ENCODE data around the gene S100P. TPM values are rescaled to one million over a fixed set of nuclear protein-coding genes. Genes with fewer than 3 reads are reported as not detected.
"Not testable (repeated sequence)": the region's sequence is repeated elsewhere in the genome, so short reads cannot be mapped to it uniquely, and the experiment has no call there.

The S100P gene
- total and polyA plus RNA-seq, 2 experiments from 2014 or later = not detected

GRCh38 chr4:6723851-6724250 lies 30.2 kb downstream of the S100P start:
- Histone ChIP-seq H3K27me3 (no peaks in the 10 kb centered on the region), H3K27ac (no peak overlapping the region), H3K9me3 (ENCODE audit: low read depth) (no peaks in the 10 kb centered on the region), H3K4me1 (ENCODE audit: low read depth) (no peaks in the 10 kb centered on the region), H3K4me3 (no peak overlapping the region), H3K36me3 (no peaks in the 10 kb centered on the region)
- DNase-seq (ENCODE audit: low read depth in 1 of 2, low spot score in 1 of 2) = no peak
- no peak for TF ChIP-seq CTCF (IDR thresholded peaks at IDR 0.05; ENCODE audit: low read depth, low read length)

GRCh38 chr4:6724421-6725111 lies 30.9 kb downstream of the S100P start:
- no peaks in the 10 kb centered on the region for H3K4me1 ChIP-seq (ENCODE audit: low read depth)
- H3K9me3 ChIP-seq (ENCODE audit: low read depth) = no peaks in the 10 kb centered on the region
- no peak overlapping the region for H3K27ac ChIP-seq
- TF ChIP-seq CTCF (IDR thresholded peaks at IDR 0.05; ENCODE audit: low read depth, low read length) = no peak
- no peaks in the 10 kb centered on the region for H3K27me3 ChIP-seq
- no peak overlapping the region for H3K4me3 ChIP-seq
- H3K36me3 ChIP-seq = no peaks in the 10 kb centered on the region
- DNase-seq (ENCODE audit: low read depth in 1 of 2, low spot score in 1 of 2) = no peak

- not testable (repeated sequence) for DNase-seq (ENCODE audit: low read depth in 1 of 2, low spot score in 1 of 2); H3K36me3 ChIP-seq; H3K4me1 ChIP-seq (ENCODE audit: low read depth); H3K9me3 ChIP-seq (ENCODE audit: low read depth); H3K27me3 ChIP-seq; H3K4me3 ChIP-seq; H3K27ac ChIP-seq
Measured at GRCh38 chr4:6725427-6725961, 31.8 kb downstream of the S100P start.

- TF ChIP-seq CTCF (IDR thresholded peaks at IDR 0.05; ENCODE audit: low read depth, low read length) = no peak
- Histone ChIP-seq H3K9me3 (ENCODE audit: low read depth) (no peaks in the 10 kb centered on the region), H3K4me1 (ENCODE audit: low read depth) (no peaks in the 10 kb centered on the region), H3K27ac (no peak overlapping the region), H3K4me3 (no peak overlapping the region), H3K36me3 (no peaks in the 10 kb centered on the region), H3K27me3 (no peaks in the 10 kb centered on the region)
- no peak for DNase-seq (ENCODE audit: low read depth in 1 of 2, low spot score in 1 of 2)
Measured at GRCh38 chr4:6727081-6727942, 33.6 kb downstream of the S100P start.

- DNase-seq (ENCODE audit: low read depth in 1 of 2, low spot score in 1 of 2) = no peak
- Histone ChIP-seq H3K9me3 (ENCODE audit: low read depth) (no peaks in the 10 kb centered on the region), H3K27me3 (no peaks in the 10 kb centered on the region), H3K4me1 (ENCODE audit: low read depth) (no peaks in the 10 kb centered on the region), H3K4me3 (no peak overlapping the region), H3K27ac (no peak overlapping the region), H3K36me3 (no peaks in the 10 kb centered on the region)
- no peak for TF ChIP-seq CTCF (IDR thresholded peaks at IDR 0.05; ENCODE audit: low read depth, low read length)
Measured at GRCh38 chr4:6727943-6728250, 34.2 kb downstream of the S100P start.

Data from cardiac muscle cell (in vitro differentiated cells and primary cell).